WTC11 (cell line): Measurements from ENCODE around the gene NTNG2. TPM values are rescaled to one million over a fixed set of nuclear protein-coding genes. Genes with fewer than 3 reads are reported as not detected.

ENCODE experiments used
- ATAC-seq: fragments of 200-7000 bp; cut with Tn5 transposase; 2 replicates; pipeline ENCODE4 v1.10.0; 2021; ENCODE audit warnings: mild to moderate bottlenecking, moderate library complexity
- CTCF ChIA-PET: fragments of 300-600 bp; sonication (Branson Sonifier 250); formaldehyde crosslinking; loops from one replicate; lab custom pipeline; 2021; ENCODE audit warnings: antibody characterized with exemption; lab: Charles Lee
- POLR2A ChIA-PET: fragments of 350-600 bp; sonication (Branson Sonifier 250); formaldehyde crosslinking; loops from one replicate; lab custom pipeline; 2021; ENCODE audit warnings: antibody characterized with exemption; lab: Charles Lee
- DNase-seq: peaks from one replicate; pipeline ENCODE4 v3.0.0; 2021; ENCODE audit warnings: low spot score
- H3K27ac Mint-ChIP-seq: 2 replicates; pipeline ENCODE4 v1.8.0; 2021; ENCODE audit warnings: mixed read lengths
- H3K27me3 Mint-ChIP-seq: 2 replicates; pipeline ENCODE4 v1.8.0; 2021; ENCODE audit warnings: low read depth, mild to moderate bottlenecking, moderate library complexity, mixed read lengths
- H3K36me3 Mint-ChIP-seq: 2 replicates; pipeline ENCODE4 v1.8.0; 2021; ENCODE audit warnings: mixed read lengths
- H3K4me1 Mint-ChIP-seq: 2 replicates; pipeline ENCODE4 v1.8.0; 2022; ENCODE audit warnings: mixed read lengths
- H3K4me3 Mint-ChIP-seq: 2 replicates; pipeline ENCODE4 v1.8.0; 2021; ENCODE audit warnings: mild to moderate bottlenecking, moderate library complexity, mixed read lengths
- H3K9me3 Mint-ChIP-seq: 2 replicates; pipeline ENCODE4 v1.8.0; 2021; ENCODE audit warnings: mixed read lengths
- CREB1 ChIP-seq: sonication (generic); formaldehyde crosslinking; IDR thresholded peaks from 2 replicates; pipeline ENCODE4 v1.8.0; 2023; ENCODE audit warnings: mild to moderate bottlenecking, missing genetic modification reagents
- CREM ChIP-seq: sonication (generic); formaldehyde crosslinking; IDR thresholded peaks from 2 replicates; pipeline ENCODE4 v1.8.1; 2022; ENCODE audit warnings: mild to moderate bottlenecking, missing genetic modification reagents, moderate library complexity
- ELF4 ChIP-seq: sonication (generic); formaldehyde crosslinking; IDR thresholded peaks from 2 replicates; pipeline ENCODE4 v1.8.1; 2022; ENCODE audit warnings: low read depth, mild to moderate bottlenecking, moderate library complexity, missing genetic modification reagents
- FOXK1 ChIP-seq: sonication (generic); formaldehyde crosslinking; IDR thresholded peaks from 2 replicates; pipeline ENCODE4 v1.8.0; 2022; ENCODE audit warnings: mild to moderate bottlenecking, moderate library complexity, missing genetic modification reagents
- GTF2I ChIP-seq: fragments of 250-450 bp; sonication (Bioruptor Pico); conservative IDR thresholded peaks from 2 replicates; pipeline ENCODE4 v1.4.0; 2021; ENCODE audit warnings: mild to moderate bottlenecking
- JAZF1 ChIP-seq: fragments of 250-450 bp; sonication (Bioruptor Pico); IDR thresholded peaks from 2 replicates; pipeline ENCODE4 v1.9.0; 2021; ENCODE audit warnings: moderate library complexity, mild to moderate bottlenecking, inconsistent platforms
- NFATC4 ChIP-seq: fragments of 250-450 bp; sonication (Bioruptor Pico); IDR thresholded peaks from 2 replicates; pipeline ENCODE4 v1.9.0; 2021; ENCODE audit warnings: mild to moderate bottlenecking
- OVOL2 ChIP-seq: fragments of 250-450 bp; sonication (Bioruptor Pico); IDR thresholded peaks from 2 replicates; pipeline ENCODE4 v1.9.0; 2021; ENCODE audit warnings: mild to moderate bottlenecking, borderline replicate concordance
- RELA ChIP-seq: sonication (generic); formaldehyde crosslinking; IDR thresholded peaks from 2 replicates; pipeline ENCODE4 v1.8.1; 2022; ENCODE audit warnings: missing genetic modification reagents, mild to moderate bottlenecking, borderline replicate concordance
- RORB ChIP-seq: fragments of 250-450 bp; sonication (Bioruptor Pico); IDR thresholded peaks from 2 replicates; pipeline ENCODE4 v1.9.0; 2021; ENCODE audit warnings: mild to moderate bottlenecking
- SMAD3 ChIP-seq: sonication (generic); formaldehyde crosslinking; IDR thresholded peaks from 2 replicates; pipeline ENCODE4 v1.8.0; 2022; ENCODE audit warnings: missing genetic modification reagents, mild to moderate bottlenecking, borderline replicate concordance
- TEAD1 ChIP-seq: sonication (generic); formaldehyde crosslinking; IDR thresholded peaks from 2 replicates; pipeline ENCODE4 v1.8.0; 2022; ENCODE audit warnings: mild to moderate bottlenecking, missing genetic modification reagents
- ZNF317 ChIP-seq: sonication (generic); formaldehyde crosslinking; IDR thresholded peaks from 2 replicates; pipeline ENCODE4 v1.8.1; 2023; ENCODE audit warnings: low read depth, mild to moderate bottlenecking, moderate library complexity, missing genetic modification reagents, borderline replicate concordance
- ZNF416 ChIP-seq: fragments of 250-450 bp; sonication (Bioruptor Pico); IDR thresholded peaks from 2 replicates; pipeline ENCODE4 v1.9.0; 2021; ENCODE audit warnings: mild to moderate bottlenecking, inconsistent platforms
- ZNF671 ChIP-seq: fragments of 250-450 bp; sonication (Bioruptor Pico); IDR thresholded peaks from 2 replicates; pipeline ENCODE4 v1.8.0; 2021; ENCODE audit warnings: mild to moderate bottlenecking
- total RNA-seq: library from RNA; stranded (reverse); gene quantifications from 3 replicates; pipeline ENCODE4 v1.2.3, GENCODE V29; 2021
- TF ChIP-seq, protein P1 (sequence below): sonication (generic); formaldehyde crosslinking; IDR thresholded peaks from 2 replicates; pipeline ENCODE4 v1.8.1; 2022; ENCODE audit warnings: mild to moderate bottlenecking, missing genetic modification reagents, moderate library complexity, borderline replicate concordance
- TF ChIP-seq, protein P2 (sequence below): fragments of 250-450 bp; sonication (Bioruptor Pico); conservative IDR thresholded peaks from 2 replicates; pipeline ENCODE4 v1.9.0; 2021; ENCODE audit warnings: mild to moderate bottlenecking
- TF ChIP-seq, protein P3 (sequence below): sonication (generic); formaldehyde crosslinking; IDR thresholded peaks from 2 replicates; pipeline ENCODE4 v1.8.1; 2022; ENCODE audit warnings: low read depth, mild to moderate bottlenecking, moderate library complexity, missing genetic modification reagents, borderline replicate concordance
- TF ChIP-seq, protein P4 (sequence below): fragments of 250-450 bp; sonication (Bioruptor Pico); IDR thresholded peaks from 2 replicates; pipeline ENCODE4 v1.9.0; 2021; ENCODE audit warnings: mild to moderate bottlenecking
- TF ChIP-seq, protein P5 (sequence below): sonication (generic); formaldehyde crosslinking; IDR thresholded peaks from 2 replicates; pipeline ENCODE4 v1.8.0; 2022; ENCODE audit warnings: mild to moderate bottlenecking, missing genetic modification reagents
- TF ChIP-seq, protein P6 (sequence below): sonication (generic); formaldehyde crosslinking; IDR thresholded peaks from 2 replicates; pipeline ENCODE4 v1.8.0; 2023; ENCODE audit warnings: mild to moderate bottlenecking, missing genetic modification reagents

The NTNG2 gene
- total RNA-seq, 1 experiment from 2014 or later: 3.1 TPM

DNA sequence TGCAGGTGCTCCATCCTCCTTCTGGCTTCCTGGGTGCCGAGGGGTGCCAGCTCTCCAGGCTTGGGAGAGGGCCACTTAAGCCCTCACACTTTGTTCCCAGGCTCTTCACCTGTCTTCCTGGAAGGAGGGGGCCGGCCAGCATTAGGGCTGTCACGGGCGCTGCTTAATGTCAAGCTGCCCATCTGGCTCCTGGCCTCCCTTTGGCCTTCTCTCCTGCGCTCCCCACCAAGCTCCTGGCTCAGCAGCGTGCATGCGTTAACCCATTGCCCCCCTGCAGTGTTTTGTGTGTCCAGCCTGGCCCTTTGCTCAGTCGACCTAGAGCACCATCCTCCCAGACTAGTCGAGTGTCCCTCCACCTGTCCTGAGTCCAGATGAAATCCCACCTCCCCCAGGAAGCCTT is 21.3 kb downstream of the NTNG2 start:
- CTCF ChIA-PET: interaction anchor here (0.8 to 8.0 kb wide), 19 partner anchors 10 to 428 kb away, joined by 3 to 140 read pairs (median 4); no protein-coding TSS in a partner anchor
- Mint-ChIP-seq H3K4me1 (peaks cover 52% of the 10 kb centered on the region), H3K27ac (no peak overlapping the region), H3K9me3 (no peaks in the 10 kb centered on the region), H3K27me3 (peaks cover 28% of the 10 kb centered on the region), H3K4me3 (no peak overlapping the region), H3K36me3 (no peaks in the 10 kb centered on the region)
- POLR2A ChIA-PET: interaction anchor here (0.5 kb wide), 1 partner anchor 819 kb away, joined by 3 read pairs; no protein-coding TSS in a partner anchor
- DNase-seq (no peak), ATAC-seq (no peak)
- TF ChIP-seq JAZF1 (no peak), RORB (no peak), FOXK1 (no peak), CREB1 (no peak), RELA (CRISPR knock-in tag) (no peak), TEAD1 (CRISPR knock-in tag) (no peak)
- TF ChIP-seq, protein P1, sequence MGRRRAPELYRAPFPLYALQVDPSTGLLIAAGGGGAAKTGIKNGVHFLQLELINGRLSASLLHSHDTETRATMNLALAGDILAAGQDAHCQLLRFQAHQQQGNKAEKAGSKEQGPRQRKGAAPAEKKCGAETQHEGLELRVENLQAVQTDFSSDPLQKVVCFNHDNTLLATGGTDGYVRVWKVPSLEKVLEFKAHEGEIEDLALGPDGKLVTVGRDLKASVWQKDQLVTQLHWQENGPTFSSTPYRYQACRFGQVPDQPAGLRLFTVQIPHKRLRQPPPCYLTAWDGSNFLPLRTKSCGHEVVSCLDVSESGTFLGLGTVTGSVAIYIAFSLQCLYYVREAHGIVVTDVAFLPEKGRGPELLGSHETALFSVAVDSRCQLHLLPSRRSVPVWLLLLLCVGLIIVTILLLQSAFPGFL: no peak
- TF ChIP-seq, protein P2, sequence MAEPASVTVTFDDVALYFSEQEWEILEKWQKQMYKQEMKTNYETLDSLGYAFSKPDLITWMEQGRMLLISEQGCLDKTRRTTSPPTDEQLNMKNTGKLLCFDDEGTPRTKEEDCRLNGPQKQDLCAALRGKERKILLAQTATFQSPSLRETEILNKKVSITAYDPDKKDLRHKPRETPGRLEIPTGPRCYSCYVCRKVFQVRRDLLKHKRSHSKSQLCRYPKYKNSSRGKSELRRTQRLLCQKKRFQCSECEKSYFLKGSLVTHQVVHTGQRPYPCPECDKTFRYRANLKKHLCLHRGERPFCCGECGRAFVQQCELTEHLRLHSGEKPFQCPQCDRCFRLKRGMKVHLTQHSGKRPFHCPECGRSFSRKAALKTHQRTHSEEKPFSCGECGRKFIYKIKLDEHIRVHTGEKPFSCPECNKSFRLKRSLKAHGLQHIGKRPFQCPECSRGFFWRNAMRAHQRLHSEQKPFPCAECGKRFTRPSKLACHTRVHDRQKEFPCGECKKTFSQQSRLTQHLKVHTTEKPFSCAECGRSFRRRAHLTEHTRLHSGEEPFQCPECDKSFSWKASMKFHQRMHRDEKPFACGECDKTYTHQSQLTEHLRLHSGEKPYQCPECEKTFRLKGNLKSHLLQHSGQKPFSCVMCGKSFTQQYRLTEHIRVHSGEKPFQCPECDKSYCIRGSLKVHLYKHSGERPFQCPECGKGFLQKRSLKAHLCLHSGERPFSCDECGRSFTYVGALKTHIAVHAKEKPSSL: no peak
- TF ChIP-seq, protein P3, sequence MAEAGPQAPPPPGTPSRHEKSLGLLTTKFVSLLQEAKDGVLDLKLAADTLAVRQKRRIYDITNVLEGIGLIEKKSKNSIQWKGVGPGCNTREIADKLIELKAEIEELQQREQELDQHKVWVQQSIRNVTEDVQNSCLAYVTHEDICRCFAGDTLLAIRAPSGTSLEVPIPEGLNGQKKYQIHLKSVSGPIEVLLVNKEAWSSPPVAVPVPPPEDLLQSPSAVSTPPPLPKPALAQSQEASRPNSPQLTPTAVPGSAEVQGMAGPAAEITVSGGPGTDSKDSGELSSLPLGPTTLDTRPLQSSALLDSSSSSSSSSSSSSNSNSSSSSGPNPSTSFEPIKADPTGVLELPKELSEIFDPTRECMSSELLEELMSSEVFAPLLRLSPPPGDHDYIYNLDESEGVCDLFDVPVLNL (CRISPR knock-in tag): no peak

DNA sequence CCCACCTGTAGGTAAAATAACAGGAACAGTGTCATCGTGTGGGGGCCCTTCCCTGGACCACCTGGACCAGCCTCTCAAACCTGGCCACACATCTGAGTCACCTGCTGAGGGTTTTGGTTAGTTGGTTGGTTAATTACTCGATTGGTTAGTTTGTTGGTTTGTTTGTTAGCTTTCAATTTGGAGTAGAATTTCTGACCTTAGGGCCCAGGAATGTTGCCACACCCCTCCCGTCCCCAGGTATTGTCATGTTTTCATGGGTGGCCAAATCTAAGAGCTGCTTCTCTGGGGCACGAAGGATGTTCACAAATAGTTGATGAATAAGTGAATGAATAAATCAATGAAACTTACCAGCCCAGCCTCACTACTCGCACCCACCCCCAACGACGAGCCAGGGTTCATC is 21.9 kb downstream of the NTNG2 start:
- DNase-seq (no peak), ATAC-seq (no peak)
- Mint-ChIP-seq H3K4me3 (no peak overlapping the region), H3K9me3 (no peaks in the 10 kb centered on the region), H3K27ac (no peak overlapping the region), H3K4me1 (peaks cover 52% of the 10 kb centered on the region), H3K27me3 (peaks cover 34% of the 10 kb centered on the region), H3K36me3 (no peaks in the 10 kb centered on the region)
- no peak for TF ChIP-seq CREM (CRISPR knock-in tag)
- TF ChIP-seq, protein P4, sequence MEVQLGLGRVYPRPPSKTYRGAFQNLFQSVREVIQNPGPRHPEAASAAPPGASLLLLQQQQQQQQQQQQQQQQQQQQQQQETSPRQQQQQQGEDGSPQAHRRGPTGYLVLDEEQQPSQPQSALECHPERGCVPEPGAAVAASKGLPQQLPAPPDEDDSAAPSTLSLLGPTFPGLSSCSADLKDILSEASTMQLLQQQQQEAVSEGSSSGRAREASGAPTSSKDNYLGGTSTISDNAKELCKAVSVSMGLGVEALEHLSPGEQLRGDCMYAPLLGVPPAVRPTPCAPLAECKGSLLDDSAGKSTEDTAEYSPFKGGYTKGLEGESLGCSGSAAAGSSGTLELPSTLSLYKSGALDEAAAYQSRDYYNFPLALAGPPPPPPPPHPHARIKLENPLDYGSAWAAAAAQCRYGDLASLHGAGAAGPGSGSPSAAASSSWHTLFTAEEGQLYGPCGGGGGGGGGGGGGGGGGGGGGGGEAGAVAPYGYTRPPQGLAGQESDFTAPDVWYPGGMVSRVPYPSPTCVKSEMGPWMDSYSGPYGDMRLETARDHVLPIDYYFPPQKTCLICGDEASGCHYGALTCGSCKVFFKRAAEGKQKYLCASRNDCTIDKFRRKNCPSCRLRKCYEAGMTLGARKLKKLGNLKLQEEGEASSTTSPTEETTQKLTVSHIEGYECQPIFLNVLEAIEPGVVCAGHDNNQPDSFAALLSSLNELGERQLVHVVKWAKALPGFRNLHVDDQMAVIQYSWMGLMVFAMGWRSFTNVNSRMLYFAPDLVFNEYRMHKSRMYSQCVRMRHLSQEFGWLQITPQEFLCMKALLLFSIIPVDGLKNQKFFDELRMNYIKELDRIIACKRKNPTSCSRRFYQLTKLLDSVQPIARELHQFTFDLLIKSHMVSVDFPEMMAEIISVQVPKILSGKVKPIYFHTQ (CRISPR knock-in tag): no peak
- TF ChIP-seq, protein P5, sequence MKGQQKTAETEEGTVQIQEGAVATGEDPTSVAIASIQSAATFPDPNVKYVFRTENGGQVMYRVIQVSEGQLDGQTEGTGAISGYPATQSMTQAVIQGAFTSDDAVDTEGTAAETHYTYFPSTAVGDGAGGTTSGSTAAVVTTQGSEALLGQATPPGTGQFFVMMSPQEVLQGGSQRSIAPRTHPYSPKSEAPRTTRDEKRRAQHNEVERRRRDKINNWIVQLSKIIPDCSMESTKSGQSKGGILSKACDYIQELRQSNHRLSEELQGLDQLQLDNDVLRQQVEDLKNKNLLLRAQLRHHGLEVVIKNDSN: no peak
- TF ChIP-seq SMAD3 (CRISPR knock-in tag): no peak
- no peak for TF ChIP-seq OVOL2 (CRISPR knock-in tag)
- TF ChIP-seq NFATC4 (CRISPR knock-in tag): no peak
- TF ChIP-seq ZNF317 (CRISPR knock-in tag): no peak
- TF ChIP-seq ZNF416 (CRISPR knock-in tag): no peak
- TF ChIP-seq ELF4: no peak
- no peak for TF ChIP-seq GTF2I (CRISPR knock-in tag)
- TF ChIP-seq, protein P6, sequence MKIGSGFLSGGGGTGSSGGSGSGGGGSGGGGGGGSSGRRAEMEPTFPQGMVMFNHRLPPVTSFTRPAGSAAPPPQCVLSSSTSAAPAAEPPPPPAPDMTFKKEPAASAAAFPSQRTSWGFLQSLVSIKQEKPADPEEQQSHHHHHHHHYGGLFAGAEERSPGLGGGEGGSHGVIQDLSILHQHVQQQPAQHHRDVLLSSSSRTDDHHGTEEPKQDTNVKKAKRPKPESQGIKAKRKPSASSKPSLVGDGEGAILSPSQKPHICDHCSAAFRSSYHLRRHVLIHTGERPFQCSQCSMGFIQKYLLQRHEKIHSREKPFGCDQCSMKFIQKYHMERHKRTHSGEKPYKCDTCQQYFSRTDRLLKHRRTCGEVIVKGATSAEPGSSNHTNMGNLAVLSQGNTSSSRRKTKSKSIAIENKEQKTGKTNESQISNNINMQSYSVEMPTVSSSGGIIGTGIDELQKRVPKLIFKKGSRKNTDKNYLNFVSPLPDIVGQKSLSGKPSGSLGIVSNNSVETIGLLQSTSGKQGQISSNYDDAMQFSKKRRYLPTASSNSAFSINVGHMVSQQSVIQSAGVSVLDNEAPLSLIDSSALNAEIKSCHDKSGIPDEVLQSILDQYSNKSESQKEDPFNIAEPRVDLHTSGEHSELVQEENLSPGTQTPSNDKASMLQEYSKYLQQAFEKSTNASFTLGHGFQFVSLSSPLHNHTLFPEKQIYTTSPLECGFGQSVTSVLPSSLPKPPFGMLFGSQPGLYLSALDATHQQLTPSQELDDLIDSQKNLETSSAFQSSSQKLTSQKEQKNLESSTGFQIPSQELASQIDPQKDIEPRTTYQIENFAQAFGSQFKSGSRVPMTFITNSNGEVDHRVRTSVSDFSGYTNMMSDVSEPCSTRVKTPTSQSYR (CRISPR knock-in tag): no peak
- no peak for TF ChIP-seq ZNF671
- CTCF ChIA-PET: interaction anchor here (0.8 to 8.0 kb wide), 10 partner anchors 9 to 428 kb away, joined by 3 to 140 read pairs (median 8); no protein-coding TSS in a partner anchor
- POLR2A ChIA-PET: no interaction called here
